ENCODE results near the gene ANAPC4. TPM values are rescaled to one million over a fixed set of nuclear protein-coding genes. Genes with fewer than 3 reads are reported as not detected.

The ANAPC4 gene
- total and polyA plus RNA-seq, 2 of the 8 experiments (the other 6 are each of a cell fraction or from before 2014, with no cell fraction given), result 8.7 to 31.6 TPM

DNA sequence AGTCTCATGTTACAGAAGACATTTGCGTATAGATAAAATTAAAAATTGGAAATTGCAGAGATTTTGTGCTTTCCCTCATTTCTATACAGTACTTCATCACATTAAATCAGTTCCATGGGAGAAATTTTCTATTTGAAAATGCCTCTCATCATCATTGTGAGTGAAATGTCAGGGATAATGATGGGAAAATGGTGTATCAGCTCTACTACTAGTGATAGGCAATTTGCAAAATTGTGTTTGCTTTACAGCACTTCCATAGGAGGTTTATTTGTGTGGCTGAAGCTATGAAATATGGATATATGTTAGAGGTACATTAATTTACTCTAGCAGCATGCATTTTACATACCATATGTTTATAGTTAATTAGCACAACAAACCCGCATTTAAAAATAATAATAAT is 21.0 kb upstream of the ANAPC4 start:
- peaks cover 0 to 7% (median 3%) of the 10 kb centered on the region in 4 experiments; a peak in 3 of 8 replicates for H3K36me3 ChIP-seq (ENCODE audit: control insufficient read depth in 2 of 4, insufficient read depth in 4 of 4, low read length in 3 of 4)
- no peaks in the 10 kb centered on the region for H3K23me2 ChIP-seq (ENCODE audit: low read depth, low read length)
- H3K4me2 ChIP-seq (ENCODE audit: insufficient read depth in 1 of 2, low read depth in 2 of 2, low read length in 2 of 2), result no peak overlapping the region
- no peak overlapping the region for H2BK120ac ChIP-seq (replicated peaks; ENCODE audit: low read depth, low read length)
- H2BK5ac ChIP-seq (ENCODE audit: low read depth, low read length), result no peak overlapping the region
- H3K27ac ChIP-seq (ENCODE audit: low read depth, low read length), result no peak overlapping the region
- H4K91ac ChIP-seq (replicated peaks; ENCODE audit: insufficient read length, low read length), result no peak overlapping the region
- WGBS, 2 experiments (ENCODE audit: extremely low coverage in 1 of 2, insufficient coverage in 1 of 2, insufficient read length in 1 of 2, insufficient replicate concordance in 2 of 2, low coverage in 1 of 2, low lambda C conversion rate in 2 of 2, missing lambda C conversion rate in 1 of 2), result 90% methylated on average over 2 of the region's 2 CpGs; no CpG with 5 or more reads in 1 of the 2 experiments
- no peak overlapping the region for H2BK15ac ChIP-seq (ENCODE audit: low read length)
- no peak overlapping the region for H3K18ac ChIP-seq (ENCODE audit: extremely low read depth, low read length)
- H3K4ac ChIP-seq (replicated peaks; ENCODE audit: insufficient read length, low read depth, low read length), result no peak overlapping the region
- no peaks in the 10 kb centered on the region for H3K27me3 ChIP-seq (replicated peaks in 1 of 4; ENCODE audit: control insufficient read depth in 3 of 4, extremely low read depth in 1 of 4, insufficient read depth in 3 of 4, low read length in 3 of 4)
- H3K23ac ChIP-seq (ENCODE audit: insufficient read length), result no peak overlapping the region
- no peak overlapping the region for H2AFZ ChIP-seq (ENCODE audit: low read length)
- peaks cover 0 to under 1% of the 10 kb centered on the region in 2 experiments for H4K20me1 ChIP-seq (replicated peaks in 1 of 2; ENCODE audit: control insufficient read depth in 1 of 2, insufficient read depth in 2 of 2, low read length in 2 of 2)
- CTCF ChIA-PET (ENCODE audit: partially characterized antibody), result interaction anchor here (0.8 to 4.1 kb wide), 3 partner anchors 11 to 44 kb away, joined by 3 to 31 read pairs (median 10); partner anchors contain the start of gene ZCCHC4
- POLR2A ChIA-PET (ENCODE audit: partially characterized antibody), result no interaction called here
- H3K14ac ChIP-seq (ENCODE audit: insufficient read length), result no peak overlapping the region
- no peaks in the 10 kb centered on the region for H3K4me1 ChIP-seq (replicated peaks in 1 of 4; ENCODE audit: control insufficient read depth in 3 of 4, insufficient read depth in 4 of 4, low read length in 3 of 4)
- no peaks in the 10 kb centered on the region for H3K79me2 ChIP-seq (ENCODE audit: control insufficient read depth in 1 of 2, insufficient read depth in 2 of 2, low read length in 2 of 2)
- H3K79me1 ChIP-seq (ENCODE audit: low read depth, low read length), result no peaks in the 10 kb centered on the region
- no peak for FAIRE-seq
- H4K5ac ChIP-seq (ENCODE audit: insufficient read length, low read depth, low read length), result no peak overlapping the region
- H4K8ac ChIP-seq (ENCODE audit: extremely low read depth, insufficient read depth, low read length), result no peak overlapping the region; the same call in 1 of the 2 replicates
- TF ChIP-seq RXRA (IDR thresholded peaks at IDR 0.05; ENCODE audit: insufficient read depth, low read depth, low read length) (no peak), BRCA1 (IDR thresholded peaks at IDR 0.05; ENCODE audit: low read depth, low read length) (no peak), TEAD4 (IDR thresholded peaks at IDR 0.05; ENCODE audit: low read depth, low read length) (no peak), NRF1 (IDR thresholded peaks at IDR 0.05; ENCODE audit: low read depth, low read length) (no peak)
- TF ChIP-seq, protein P1, sequence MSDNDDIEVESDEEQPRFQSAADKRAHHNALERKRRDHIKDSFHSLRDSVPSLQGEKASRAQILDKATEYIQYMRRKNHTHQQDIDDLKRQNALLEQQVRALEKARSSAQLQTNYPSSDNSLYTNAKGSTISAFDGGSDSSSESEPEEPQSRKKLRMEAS (IDR thresholded peaks at IDR 0.05), result no peak
- H2BK12ac ChIP-seq (ENCODE audit: low read depth, low read length), result no peak overlapping the region
- no peak overlapping the region for H2AK5ac ChIP-seq (ENCODE audit: low read depth, low read length)
- peaks cover 0 to 9% of the 10 kb centered on the region in 2 experiments; a peak in 2 of 4 replicates for H3K9me3 ChIP-seq (ENCODE audit: insufficient read depth in 2 of 2, low read depth in 1 of 2, low read length in 1 of 2)
- no peak for DNase-seq (ENCODE audit: low read depth in 1 of 2, low spot score in 2 of 2)
- H3K56ac ChIP-seq (replicated peaks; ENCODE audit: insufficient read length, low read depth, low read length), result no peak overlapping the region
- no peak overlapping the region for H3K4me3 ChIP-seq (ENCODE audit: extremely low read depth in 1 of 4, insufficient read depth in 2 of 4, low read depth in 3 of 4, low read length in 4 of 4)
- H2BK20ac ChIP-seq (ENCODE audit: low read length), result no peak overlapping the region
- H3K9ac ChIP-seq (replicated peaks in 1 of 4; ENCODE audit: extremely low read depth in 1 of 4, low read depth in 3 of 4, low read length in 3 of 4), result no peak overlapping the region

All from H1 (cell line).